Measurements from ENCODE around the gene ATP2B3. TPM values are rescaled to one million over a fixed set of nuclear protein-coding genes. Genes with fewer than 3 reads are reported as not detected.

The ATP2B3 gene
- total RNA-seq, 1 donor from 2014 or later = not detected

- Histone ChIP-seq H3K27me3 (ENCODE audit: control insufficient read depth, insufficient read depth, low read length) (no peaks in the 10 kb centered on the region), H3K4me3 (ENCODE audit: low read depth, low read length) (no peak overlapping the region), H3K36me3 (ENCODE audit: control insufficient read depth, insufficient read depth, low read length) (no peaks in the 10 kb centered on the region)
- no peak for TF ChIP-seq CTCF (IDR thresholded peaks at IDR 0.05; ENCODE audit: insufficient read depth, low read length, poor library complexity, severe bottlenecking)
- no peak for DNase-seq (ENCODE audit: low read depth)
Measured at GRCh38 chrX:153557618-153558355, 40.3 kb downstream of the ATP2B3 start.

DNA sequence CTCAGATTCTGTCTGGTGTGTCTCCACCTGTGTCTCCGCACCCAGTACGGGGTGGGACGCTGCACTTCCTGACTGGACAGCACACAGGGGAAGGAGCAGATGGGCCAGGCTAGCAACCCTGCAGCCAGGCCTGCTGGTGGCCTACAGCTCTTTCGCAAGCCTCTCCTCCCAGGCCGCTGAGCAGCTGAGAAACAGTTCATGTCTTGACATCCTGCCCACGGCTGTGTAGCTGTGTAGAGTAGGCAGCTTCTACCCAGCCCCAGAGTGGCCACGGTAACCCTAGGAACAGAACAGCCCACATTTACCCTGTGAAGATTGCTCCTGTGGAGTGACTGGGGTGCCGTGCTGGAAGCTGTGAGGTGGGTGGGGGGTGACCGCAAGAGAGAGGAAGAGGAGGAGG is 42.6 kb downstream of the ATP2B3 start:
- no peaks in the 10 kb centered on the region for H3K27me3 ChIP-seq (ENCODE audit: control insufficient read depth, insufficient read depth, low read length)
- no peak for DNase-seq (ENCODE audit: low read depth)
- no peak overlapping the region for H3K4me3 ChIP-seq (ENCODE audit: low read depth, low read length)
- TF ChIP-seq CTCF (IDR thresholded peaks at IDR 0.05; ENCODE audit: insufficient read depth, low read length, poor library complexity, severe bottlenecking) = no peak
- H3K36me3 ChIP-seq (ENCODE audit: control insufficient read depth, insufficient read depth, low read length) = no peaks in the 10 kb centered on the region

GRCh38 chrX:153560466-153560865 is 43.0 kb downstream of the ATP2B3 start:
- DNase-seq (ENCODE audit: low read depth) = no peak
- Histone ChIP-seq H3K36me3 (ENCODE audit: control insufficient read depth, insufficient read depth, low read length) (no peaks in the 10 kb centered on the region), H3K27me3 (ENCODE audit: control insufficient read depth, insufficient read depth, low read length) (no peaks in the 10 kb centered on the region), H3K4me3 (ENCODE audit: low read depth, low read length) (no peak overlapping the region)
- TF ChIP-seq CTCF (IDR thresholded peaks at IDR 0.05; ENCODE audit: insufficient read depth, low read length, poor library complexity, severe bottlenecking) = no peak

- no peak overlapping the region for H3K4me3 ChIP-seq (ENCODE audit: low read depth, low read length)
- H3K27me3 ChIP-seq (ENCODE audit: control insufficient read depth, insufficient read depth, low read length) = no peaks in the 10 kb centered on the region
- no peaks in the 10 kb centered on the region for H3K36me3 ChIP-seq (ENCODE audit: control insufficient read depth, insufficient read depth, low read length)
- no peak for DNase-seq (ENCODE audit: low read depth)
- no peak for TF ChIP-seq CTCF (IDR thresholded peaks at IDR 0.05; ENCODE audit: insufficient read depth, low read length, poor library complexity, severe bottlenecking)
Measured at GRCh38 chrX:153561337-153561736, 43.9 kb downstream of the ATP2B3 start.

GRCh38 chrX:153562546-153562945 is 45.1 kb downstream of the ATP2B3 start:
- H3K27me3 ChIP-seq (ENCODE audit: control insufficient read depth, insufficient read depth, low read length) = no peaks in the 10 kb centered on the region

More at GRCh38 chrX:153562546-153562945, 45.1 kb downstream of the ATP2B3 start:
- DNase-seq (ENCODE audit: low read depth) = no peak
- TF ChIP-seq CTCF (IDR thresholded peaks at IDR 0.05; ENCODE audit: insufficient read depth, low read length, poor library complexity, severe bottlenecking) = no peak
- Histone ChIP-seq H3K4me3 (ENCODE audit: low read depth, low read length) (no peak overlapping the region), H3K36me3 (ENCODE audit: control insufficient read depth, insufficient read depth, low read length) (no peaks in the 10 kb centered on the region)

All from kidney epithelial cell (primary cell).